HG03460 (cell line): ENCODE data around the gene TSPAN32.

Experiments
- ATAC-seq: cut with Tn5 transposase; IDR thresholded peaks from one replicate; pipeline ENCODE4 v1.9.1; 2021; ENCODE audit not compliant: unreplicated experiment

The TSPAN32 gene, protein sequence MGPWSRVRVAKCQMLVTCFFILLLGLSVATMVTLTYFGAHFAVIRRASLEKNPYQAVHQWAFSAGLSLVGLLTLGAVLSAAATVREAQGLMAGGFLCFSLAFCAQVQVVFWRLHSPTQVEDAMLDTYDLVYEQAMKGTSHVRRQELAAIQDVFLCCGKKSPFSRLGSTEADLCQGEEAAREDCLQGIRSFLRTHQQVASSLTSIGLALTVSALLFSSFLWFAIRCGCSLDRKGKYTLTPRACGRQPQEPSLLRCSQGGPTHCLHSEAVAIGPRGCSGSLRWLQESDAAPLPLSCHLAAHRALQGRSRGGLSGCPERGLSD

DNA sequence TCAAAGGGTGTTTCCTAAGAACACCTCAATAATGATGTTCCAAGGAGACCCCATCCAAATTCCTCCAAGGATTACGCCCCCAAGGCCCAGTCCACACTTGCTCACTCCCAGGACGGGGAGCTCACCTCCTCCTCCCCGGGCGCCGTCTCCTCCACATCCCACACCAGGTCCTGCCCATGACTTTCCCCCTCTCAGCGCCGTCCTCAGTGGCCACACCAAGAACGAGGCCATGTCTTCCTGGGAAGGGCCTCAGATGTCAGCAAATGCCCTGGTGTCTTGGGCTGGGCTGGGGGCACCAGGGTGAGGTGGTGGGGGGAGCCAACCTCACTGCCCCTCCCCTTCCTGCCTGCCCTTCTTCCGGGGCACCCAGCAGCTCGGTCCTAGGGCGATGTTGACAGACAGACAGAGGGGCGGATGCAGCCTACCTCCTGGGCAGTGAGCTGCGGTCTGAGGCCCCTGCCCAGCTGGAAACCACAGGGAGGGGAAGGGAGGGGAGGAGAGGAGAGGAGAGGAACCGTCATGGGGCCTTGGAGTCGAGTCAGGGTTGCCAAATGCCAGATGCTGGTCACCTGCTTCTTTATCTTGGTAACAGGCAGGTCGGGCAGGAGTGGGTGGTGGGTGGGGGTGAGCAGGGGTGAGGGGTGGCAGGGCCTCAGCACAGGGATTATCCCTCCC lies at the start of gene TSPAN32, which contains the start of gene C11orf21:
Gene TSPAN32, plus strand, starts transcription at position 383 of the 675 bp plus-strand sequence. Its CDS starts 137 bp downstream, at position 520.
Gene C11orf21, minus strand, starts transcription at position 288 of the 675 bp plus-strand sequence. Its CDS starts 110 bp downstream, at position 178.
- peak; percentile 66 for ATAC-seq

DNA sequence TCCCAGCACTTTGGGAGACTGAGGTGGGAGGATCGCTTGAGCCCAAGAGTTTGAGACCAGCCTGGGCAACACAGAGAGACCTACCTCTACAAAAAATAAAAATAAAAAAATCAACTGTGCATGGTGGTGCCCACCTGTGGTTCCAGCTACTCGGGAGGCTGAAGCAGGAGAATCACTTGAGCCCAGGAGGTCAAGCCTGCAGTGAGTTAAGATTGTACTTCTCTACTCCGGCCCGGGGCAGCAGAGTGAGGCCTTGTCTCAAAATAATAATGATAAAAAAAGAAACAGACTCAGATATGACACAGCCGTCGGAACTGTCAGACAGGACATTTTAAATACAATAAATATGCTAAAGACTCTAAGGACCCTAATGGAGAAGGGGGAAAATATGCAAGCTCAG lies 49.8 kb upstream of the TSPAN32 start:
- no peak for ATAC-seq

DNA sequence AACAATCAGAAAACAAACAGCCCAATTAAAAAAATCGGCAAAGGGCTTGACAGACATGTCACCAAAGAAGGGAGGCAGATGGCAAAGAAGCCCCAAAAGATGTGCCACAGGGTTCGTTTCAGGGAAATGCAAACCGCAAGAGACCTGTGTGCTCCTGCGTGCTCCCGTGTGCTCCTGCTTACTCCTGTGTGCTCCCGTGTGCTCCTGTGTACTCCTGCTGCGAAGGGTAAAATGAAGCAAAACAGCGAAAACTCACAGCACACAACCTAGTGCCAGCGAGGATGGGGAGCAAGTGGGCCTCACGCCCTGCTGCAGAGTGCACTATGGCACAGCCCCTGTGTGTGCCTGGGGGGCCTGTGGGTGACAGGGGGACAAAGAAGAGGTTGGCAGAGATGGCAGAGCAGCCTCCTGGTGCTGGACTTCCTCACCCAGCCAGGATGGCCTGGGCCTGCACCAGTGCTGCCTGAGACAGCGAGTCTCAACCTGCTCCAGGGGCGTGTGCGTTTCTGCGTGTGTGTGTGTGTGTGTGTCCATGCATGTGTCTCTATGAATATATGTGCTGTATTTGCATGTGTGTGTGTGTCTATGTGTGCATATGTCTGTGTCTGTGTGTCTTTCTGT lies 45.4 kb upstream of the TSPAN32 start:
- ATAC-seq, result no peak

DNA sequence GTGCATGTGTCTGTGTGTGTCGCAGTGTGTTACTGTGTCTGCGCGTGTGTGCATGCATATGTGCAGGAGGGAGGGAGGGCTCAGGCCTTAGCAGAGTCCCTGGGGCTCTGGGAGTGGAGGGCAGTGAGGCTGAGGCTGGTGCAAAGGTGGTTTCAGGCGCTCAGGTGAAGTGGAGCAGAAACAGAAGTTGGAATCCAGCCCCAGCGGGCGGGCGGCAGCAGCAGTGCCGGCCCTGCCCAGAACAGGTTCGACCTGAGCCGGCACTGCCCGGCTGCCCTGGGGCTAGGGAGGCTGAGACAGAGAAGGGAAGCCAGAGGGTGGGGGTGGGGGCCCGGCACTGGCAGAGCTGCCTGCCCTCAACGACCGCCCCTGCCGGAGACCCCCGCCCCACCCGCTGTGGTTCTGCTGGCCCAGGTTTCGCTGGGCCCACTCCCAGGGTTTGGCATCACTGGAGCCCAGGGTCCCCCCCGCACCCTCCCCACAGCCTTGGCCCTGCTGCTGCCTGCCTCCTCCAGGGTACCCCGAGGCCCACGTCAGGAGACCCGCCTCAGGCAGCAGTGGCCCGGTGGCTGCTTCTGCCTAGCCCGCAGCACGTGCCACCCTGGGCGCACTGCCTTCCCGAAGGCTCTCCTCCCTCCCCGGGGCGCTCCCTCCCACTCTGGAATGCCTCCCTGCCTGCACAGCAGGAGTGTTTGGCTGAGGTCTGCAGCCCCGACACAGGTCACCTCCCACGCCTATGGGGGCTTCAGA lies 44.7 kb upstream of the TSPAN32 start:
- no peak for ATAC-seq

DNA sequence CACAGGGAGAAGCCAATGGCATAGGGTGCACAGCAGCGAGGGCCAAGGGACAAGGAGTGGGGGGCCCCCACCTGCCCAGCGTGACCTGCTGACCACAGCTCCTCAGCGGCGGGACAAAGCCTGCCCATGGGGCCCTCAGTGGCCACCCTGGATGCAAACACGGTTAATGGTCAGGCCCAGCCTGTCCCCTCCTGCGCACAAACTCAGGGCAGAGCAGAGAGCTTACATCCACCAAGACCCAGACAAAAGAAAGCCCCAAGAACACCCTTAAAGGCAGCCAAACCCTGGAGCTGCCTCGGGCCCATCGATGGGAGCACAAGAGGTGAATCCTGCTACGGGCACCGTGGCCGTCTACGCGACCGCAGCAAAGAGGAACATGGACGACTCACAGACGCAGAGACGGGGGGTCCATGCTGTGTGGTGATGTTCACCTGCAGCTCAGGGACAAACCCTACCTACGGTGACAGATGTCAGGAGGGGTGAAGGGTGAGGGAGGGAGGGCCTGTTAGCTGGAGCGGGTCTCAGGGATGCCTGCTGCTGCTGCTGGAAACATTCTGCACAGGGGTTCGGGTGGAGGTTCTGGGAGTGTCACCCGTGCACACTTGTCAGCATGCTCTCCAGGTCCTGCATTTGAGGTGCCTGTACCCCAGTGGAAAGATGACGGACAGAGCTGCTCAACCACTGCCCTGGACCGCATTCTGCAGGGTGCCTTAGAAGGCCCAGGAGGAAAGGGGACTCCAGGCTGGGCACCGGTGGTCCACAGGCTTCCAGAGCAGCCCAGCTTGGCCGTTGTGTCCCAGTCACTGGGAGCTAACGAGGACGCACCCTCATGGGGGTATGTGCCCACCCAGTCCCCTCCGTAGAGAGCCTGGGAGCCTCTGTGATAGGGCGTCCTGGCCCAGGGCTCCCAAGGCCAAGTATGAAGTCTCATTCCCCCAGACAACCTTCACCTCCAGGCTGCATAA lies 43.0 kb upstream of the TSPAN32 start:
- no peak for ATAC-seq

DNA sequence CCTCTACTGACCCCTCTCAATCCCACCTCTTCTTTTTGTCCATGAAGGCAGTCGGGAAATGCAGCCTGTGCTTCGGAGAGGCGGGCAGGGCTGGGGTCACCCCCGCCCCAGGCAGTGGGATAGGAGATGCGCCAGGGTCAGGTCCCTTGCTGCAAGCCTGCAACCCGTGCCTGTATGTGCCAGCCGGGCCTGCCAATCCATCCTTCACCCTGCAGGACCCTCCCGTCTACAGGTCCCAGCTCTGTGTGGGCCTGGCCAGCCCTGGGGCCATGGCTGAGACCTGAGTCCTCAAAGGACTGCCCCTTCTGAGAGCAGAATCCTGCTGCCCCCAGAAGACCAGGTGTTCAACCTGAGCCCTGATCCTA lies 42.4 kb upstream of the TSPAN32 start:
- ATAC-seq, result no peak

DNA sequence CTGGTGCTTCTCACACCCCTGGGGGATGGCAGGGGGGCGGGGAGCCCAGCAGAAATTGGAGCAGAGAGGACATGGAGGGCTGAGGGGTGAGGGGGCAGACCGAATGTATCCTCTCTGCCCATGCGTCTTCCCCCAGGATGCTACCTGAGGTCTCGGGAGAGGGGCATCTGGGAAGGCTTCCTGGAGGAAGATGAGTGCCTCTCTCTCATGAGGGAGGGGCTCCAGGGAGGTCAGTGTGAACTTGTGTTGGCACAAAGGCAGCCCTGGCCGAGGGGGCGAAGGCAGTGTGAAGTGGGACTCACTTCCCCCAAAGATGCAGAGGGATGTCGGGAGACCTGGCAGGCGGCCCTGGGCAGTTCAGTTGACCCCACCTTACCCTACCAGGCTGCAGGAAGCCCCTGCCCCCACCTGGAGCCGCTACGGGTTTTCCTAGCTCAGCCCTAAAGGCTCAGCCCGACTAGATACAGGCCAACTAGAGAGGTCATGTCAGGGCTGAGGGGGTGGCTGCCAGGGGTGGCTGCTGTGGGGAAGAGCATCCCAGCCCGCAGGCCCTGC lies 41.8 kb upstream of the TSPAN32 start:
- no peak for ATAC-seq

DNA sequence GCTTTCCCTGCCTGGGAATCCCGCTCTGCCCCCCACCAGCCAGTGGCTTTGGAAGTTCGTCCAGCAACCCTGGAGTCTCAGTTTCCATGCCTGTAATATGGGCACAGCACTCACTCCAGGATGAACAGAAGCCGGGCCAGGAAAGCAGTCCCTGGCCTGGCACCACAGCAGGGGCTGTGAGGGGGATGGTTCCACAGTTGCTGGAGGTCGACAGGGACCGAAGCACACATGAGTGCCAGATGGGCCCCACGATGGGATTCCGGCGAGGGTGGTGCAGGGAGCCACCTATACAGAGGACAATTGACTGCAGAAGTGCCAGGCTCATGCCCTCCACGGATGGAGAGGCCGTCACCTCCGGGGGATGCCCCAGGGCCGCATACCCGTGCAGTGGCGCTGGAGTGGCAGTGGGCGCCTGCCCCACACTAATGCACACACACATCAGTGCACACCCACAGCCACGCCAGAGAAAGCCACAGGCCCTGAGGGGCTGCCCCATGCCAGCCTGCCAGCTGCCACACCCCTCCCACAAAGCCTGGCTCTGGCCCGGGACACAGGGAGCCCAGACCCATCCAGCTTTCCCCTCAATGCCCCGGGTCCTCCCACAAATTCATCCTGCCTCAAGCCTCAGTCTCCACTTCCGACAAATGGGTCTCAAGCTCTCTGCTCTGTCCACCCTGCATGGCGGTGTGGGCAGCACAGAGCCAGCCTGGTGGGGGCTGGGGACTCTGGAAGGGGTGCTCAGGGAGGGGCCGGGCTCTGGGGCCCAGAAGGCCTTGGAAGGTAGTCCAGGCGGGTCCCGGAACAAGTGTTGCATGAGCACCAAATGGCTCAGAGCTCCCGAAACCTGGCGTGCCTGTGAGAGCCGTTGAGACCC lies 41.1 kb upstream of the TSPAN32 start:
- ATAC-seq, result no peak

DNA sequence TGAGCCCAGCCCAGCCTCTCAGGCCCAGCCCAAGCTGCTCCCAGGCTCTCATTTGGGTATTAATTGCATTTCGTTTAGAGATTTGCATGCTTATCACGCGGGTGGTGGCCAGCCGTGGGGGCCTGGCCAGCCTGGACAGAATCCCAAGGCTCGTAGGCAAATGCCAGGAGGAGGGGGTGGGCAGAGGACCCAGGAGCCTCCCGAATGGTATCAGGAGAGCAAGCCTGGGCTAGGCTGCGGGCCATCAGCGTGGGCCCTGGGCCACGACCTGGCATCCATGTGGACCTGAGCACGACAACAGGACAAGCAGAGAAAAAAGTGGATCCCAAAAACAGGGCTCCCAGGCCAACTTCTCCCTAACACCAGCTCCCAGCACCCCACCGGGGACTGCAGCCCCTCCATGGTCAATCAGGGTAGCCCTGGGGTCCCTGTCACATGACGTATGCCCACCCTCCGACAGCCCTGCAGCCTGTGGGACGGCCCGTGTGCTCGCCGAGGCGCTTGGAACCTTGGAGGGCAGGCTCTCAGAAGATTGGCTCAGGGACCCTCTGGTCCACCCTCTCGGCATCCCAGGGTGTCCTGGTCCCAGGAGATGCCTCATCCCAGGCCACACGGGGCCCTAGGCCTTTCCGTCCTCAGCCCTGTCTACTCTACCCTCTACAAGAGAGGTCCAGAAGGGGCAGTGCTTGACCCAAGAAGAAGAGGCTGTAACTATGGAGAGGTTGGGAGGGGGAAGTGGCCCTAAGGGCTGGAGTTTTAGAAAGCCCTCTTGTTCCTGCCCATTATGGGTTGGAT lies 40.2 kb upstream of the TSPAN32 start:
- ATAC-seq, result no peak

DNA sequence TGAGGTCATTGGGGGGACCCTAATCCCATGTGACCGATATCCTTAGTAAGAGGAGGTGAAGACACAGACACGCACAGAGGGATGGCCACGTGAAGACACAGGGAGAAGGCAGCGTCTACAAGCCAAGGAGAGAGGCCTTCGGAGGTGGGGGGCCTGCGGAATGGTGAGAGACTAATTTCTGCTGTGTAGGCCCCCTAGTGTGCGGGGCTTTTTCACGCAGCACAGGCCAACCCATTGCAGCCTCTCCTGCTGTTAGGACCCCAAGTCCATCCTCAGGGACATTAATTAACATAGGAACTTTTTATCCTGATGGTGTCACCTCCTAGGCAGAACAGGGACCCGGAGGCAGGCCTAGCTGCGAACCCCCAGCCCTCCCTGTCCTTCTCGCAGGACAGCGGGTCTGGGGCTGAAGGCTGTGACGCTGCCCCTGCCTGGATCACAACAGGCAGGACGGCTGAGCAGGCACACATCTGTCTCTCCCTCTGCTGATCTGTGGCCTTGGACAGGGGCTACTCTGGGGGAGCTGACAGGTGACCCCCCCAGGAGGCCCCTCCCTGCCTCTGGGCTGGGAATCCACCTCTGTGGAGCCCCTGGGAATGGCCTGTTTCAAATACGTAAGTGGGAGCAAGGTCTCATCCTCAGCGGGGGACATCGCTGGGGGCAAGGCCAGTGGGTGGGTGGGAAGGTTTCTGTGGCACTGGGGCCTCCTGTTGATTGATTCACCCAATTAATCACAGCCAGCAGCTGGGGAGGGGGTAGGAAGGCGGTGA lies 39.3 kb upstream of the TSPAN32 start:
- ATAC-seq, result no peak

DNA sequence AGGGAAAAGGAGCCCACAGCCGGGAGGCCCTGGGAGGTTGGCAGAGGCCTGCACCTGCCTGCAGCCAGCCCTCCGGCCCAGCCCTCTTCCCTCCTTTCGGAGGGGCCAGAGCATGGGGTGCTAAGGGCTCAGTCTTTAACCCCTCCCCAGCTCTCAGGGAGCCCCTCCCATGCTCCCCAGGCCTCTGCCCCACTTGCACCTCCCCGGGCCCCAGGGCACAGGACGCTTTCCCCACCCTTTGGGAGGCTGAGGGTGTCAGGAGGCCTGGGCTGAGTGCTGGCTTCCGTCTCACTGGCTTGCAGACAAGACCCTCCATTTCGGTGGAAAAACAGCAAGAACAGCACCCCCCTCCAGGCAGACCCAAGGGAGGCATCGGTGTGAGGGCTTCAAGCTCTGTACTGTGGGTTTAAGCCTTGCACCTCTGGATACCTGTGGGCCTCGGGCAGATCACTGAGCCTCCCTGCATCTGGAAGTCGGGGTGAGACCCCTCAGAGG lies 38.7 kb upstream of the TSPAN32 start:
- no peak for ATAC-seq

DNA sequence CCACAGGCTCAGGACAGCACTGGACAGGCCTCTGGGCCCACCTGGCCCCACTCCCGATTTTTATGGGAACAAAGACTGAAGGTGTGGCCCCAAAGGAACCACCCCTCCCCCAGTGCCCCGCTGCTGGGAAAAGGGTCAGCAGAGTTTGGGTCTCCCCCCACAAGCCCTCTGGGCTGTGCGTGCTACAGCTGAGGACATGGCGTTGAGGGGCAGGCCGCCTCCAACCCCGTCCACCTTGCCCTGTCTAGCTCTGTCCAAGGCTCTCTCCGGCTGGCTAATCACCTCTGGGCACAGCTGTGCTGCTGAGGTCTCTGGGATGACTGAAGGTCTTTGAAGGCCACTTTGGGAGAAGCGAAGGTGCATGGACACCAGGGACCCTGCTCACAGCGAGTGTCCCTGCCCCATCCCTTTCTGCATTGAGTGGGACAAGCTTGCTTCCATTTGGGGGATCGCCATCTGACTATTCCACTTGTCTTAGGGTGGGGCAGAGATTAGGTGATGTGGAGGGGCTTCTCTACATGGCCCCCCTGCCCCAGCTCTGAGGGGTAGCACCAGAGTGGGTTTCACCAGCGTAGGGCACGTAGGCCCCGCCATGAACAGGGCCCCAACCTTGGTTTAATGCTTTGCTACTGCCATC lies 38.0 kb upstream of the TSPAN32 start:
- no peak for ATAC-seq

DNA sequence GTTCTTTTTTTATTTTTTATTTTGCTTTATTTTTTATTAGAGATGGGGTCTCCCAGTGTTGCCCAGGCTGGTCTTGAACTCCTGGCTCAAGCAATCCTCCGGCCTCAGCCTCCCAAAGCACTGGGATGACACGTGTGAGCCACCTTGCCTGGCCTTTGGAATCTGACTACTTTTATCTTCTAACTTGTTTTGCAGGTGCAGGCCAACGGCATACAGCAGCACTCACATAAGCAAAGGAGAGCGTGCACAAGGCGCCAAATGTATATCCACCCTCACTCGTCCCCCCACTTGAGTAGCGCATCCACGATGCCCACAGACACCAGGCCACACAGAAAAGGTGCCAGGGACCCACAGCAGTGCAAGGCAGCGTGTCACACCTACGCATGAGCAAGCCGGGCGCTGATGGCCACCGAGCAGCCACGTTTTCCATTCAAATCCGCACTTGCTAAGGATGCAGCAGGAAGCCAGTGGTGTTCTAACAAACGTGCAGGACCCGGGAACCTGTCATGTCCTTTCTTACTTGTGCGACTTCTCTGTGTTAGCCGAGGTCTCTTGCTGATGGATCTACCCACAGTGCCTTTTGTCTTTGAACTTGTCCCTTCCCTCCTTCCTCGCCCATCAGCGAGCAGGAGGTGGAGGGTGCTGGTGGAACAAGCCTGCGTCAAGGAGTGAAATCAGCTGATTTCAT lies 37.3 kb upstream of the TSPAN32 start:
- no peak for ATAC-seq

DNA sequence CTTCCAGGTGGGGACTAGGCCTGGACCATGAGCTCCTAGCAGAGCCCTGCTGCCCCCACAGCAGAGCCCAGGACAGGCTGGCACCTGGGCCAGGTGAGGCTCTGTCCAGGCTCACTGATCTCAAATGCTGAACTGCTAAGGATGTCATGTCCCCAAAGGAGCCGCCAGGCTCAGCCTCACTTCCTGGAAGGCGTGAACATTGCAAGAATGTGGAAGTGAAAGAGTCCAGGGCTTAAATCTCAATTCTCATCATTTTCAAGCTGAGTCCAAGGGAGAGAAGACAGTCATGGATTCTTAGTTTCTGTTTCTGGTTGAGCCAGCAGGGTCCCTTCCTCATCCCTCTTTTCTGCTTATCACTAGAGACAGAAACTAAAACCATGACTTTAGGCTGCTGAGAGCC lies 36.4 kb upstream of the TSPAN32 start:
- ATAC-seq, result no peak

DNA sequence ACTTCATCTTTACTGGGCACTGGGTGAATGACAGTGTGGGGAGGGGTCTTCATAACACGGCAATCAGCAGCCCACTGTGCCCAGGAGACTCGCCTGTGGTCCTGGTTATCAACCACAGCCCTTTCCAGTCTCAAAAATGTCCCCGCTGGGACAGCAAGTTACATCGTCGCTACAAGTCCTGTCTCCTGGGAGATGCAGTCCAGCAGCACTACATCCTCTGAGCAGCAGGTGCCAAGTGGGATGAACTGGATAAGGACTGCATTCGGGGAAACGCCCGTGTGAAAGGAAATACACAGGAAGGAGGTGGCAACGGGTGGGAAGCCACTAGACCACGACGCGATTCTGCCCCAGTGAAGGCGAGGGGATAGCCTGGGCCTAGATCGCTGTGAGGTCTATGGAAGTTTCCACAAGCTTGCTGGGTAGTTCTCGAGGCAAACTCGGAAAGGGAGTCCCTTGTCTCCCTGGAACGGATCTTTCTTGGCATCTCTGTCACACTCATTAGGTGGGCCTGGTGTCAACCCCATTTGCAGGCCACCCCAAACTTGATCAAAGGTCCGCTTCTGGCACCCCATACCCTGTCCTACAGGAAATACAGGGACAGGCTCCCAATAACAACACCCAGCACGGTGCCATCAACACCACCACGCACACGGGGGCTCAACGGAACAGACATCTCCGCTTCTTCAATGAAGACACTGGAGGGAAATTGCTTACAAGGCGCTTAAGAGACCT lies 35.8 kb upstream of the TSPAN32 start:
- no peak for ATAC-seq
